ENCODE measurements around the gene ALG14.
"Not testable (repeated sequence)": the region's sequence is repeated elsewhere in the genome, so short reads cannot be mapped to it uniquely, and the experiment has no call there.

Gene ALG14

GRCh38 chr1:95015076-95015475 lies 57.7 kb downstream of the ALG14 start:
- in situ Hi-C loops (cut with HindIII; ENCODE audit: low sequenced_read_pairs), result no loop called here

- in situ Hi-C loops (cut with HindIII; ENCODE audit: low sequenced_read_pairs), result no loop called here
These were observed 58.7 kb downstream of the ALG14 start for GRCh38 chr1:95013950-95014574.

- in situ Hi-C loops (cut with HindIII; ENCODE audit: low sequenced_read_pairs), result no loop called here
These were observed 60.4 kb downstream of the ALG14 start for GRCh38 chr1:95012389-95012788.

- in situ Hi-C loops (cut with HindIII; ENCODE audit: low sequenced_read_pairs), result no loop called here
These were observed 62.6 kb downstream of the ALG14 start for GRCh38 chr1:95010158-95010557.

- in situ Hi-C loops (cut with HindIII; ENCODE audit: low sequenced_read_pairs), result no loop called here
These were observed 65.1 kb downstream of the ALG14 start for GRCh38 chr1:95007687-95008086.

- in situ Hi-C loops (cut with HindIII; ENCODE audit: low sequenced_read_pairs), result no loop called here
These were observed 66.1 kb downstream of the ALG14 start for GRCh38 chr1:95006681-95007080.

- in situ Hi-C loops (cut with HindIII; ENCODE audit: low sequenced_read_pairs), result no loop called here
These were observed 67.2 kb downstream of the ALG14 start for GRCh38 chr1:95005584-95005983.

- in situ Hi-C loops (cut with HindIII; ENCODE audit: low sequenced_read_pairs), result no loop called here
These were observed 68.7 kb downstream of the ALG14 start for GRCh38 chr1:95004013-95004412.

GRCh38 chr1:95003433-95003738 lies 69.4 kb downstream of the ALG14 start:
- in situ Hi-C loops (cut with HindIII; ENCODE audit: low sequenced_read_pairs), result no loop called here

- in situ Hi-C loops (cut with HindIII; ENCODE audit: low sequenced_read_pairs), result no loop called here
These were observed 70.0 kb downstream of the ALG14 start for GRCh38 chr1:95002540-95003432.

- in situ Hi-C loops (cut with HindIII; ENCODE audit: low sequenced_read_pairs), result no loop called here
These were observed 70.6 kb downstream of the ALG14 start for GRCh38 chr1:95002164-95002539.

- in situ Hi-C loops (cut with HindIII; ENCODE audit: low sequenced_read_pairs), result no loop called here
These were observed 73.2 kb downstream of the ALG14 start for GRCh38 chr1:94999456-95000131.

- in situ Hi-C loops (cut with HindIII; ENCODE audit: low sequenced_read_pairs), result no loop called here
These were observed 74.0 kb downstream of the ALG14 start for GRCh38 chr1:94998748-94999147.

GRCh38 chr1:94998114-94998513 lies 74.6 kb downstream of the ALG14 start:
- in situ Hi-C loops (cut with HindIII; ENCODE audit: low sequenced_read_pairs), result no loop called here

GRCh38 chr1:94995536-94995935 lies 77.2 kb downstream of the ALG14 start:
- in situ Hi-C loops (cut with HindIII; ENCODE audit: low sequenced_read_pairs), result not testable (repeated sequence)

- in situ Hi-C loops (cut with HindIII; ENCODE audit: low sequenced_read_pairs), result no loop called here
These were observed 77.9 kb downstream of the ALG14 start for GRCh38 chr1:94994805-94995204.

GRCh38 chr1:94993931-94994645 lies 78.7 kb downstream of the ALG14 start:
- in situ Hi-C loops (cut with HindIII; ENCODE audit: low sequenced_read_pairs), result no loop called here

GRCh38 chr1:94992863-94993563 lies 79.7 kb downstream of the ALG14 start:
- in situ Hi-C loops (cut with HindIII; ENCODE audit: low sequenced_read_pairs), result no loop called here

GRCh38 chr1:94992161-94992560 lies 80.6 kb downstream of the ALG14 start:
- in situ Hi-C loops (cut with HindIII; ENCODE audit: low sequenced_read_pairs), result no loop called here

- in situ Hi-C loops (cut with HindIII; ENCODE audit: low sequenced_read_pairs), result no loop called here
These were observed 82.8 kb downstream of the ALG14 start for GRCh38 chr1:94989911-94990473.
